GM18526 (cell line): Measurements from ENCODE around the gene STOX2.

Experiments
- POLR2A ChIP-seq: IDR thresholded peaks from 3 replicates; pipeline ENCODE4 v1.6.1; 2011; ENCODE audit not compliant: insufficient read length; ENCODE audit errors: extremely low read depth

STOX2 gene

DNA sequence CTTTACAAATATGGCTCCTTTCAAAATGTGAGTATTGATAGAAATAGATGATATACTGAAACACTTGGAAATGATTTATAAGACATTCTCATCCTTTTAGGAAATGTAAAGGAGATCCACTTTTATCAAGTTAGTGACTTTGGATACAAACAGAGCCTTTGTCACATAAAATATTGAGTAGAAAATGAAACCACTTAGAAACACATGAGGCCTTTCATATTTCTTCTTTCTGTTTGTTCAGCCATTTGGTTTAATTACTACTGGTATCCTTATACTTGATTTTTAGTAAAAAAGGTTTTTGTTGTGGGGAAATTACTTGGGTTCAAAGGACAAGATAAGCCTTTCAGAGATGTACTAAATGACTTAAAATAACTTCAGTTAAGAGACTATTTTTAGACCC is 4.1 kb downstream of the STOX2 start:
- no peak for TF ChIP-seq POLR2A

DNA sequence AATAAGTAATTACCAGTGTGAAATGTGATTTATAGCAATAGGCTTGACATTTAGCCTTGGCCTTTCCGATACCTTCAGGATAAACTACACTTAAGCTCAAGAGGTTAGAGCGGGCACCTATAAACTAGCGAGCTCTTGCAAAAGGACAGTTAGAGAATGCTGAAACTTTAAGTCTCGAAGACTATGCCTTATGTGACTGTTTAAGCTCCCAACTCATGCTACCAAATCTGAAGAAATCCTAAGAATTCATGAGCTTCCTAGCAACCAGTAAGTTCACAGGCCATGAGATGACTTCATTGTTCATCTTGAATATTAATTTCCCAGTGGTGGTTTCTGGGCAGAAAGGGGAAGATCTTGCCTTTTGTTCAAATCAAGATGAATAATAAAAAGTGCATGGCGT is 4.7 kb downstream of the STOX2 start:
- TF ChIP-seq POLR2A: no peak

DNA sequence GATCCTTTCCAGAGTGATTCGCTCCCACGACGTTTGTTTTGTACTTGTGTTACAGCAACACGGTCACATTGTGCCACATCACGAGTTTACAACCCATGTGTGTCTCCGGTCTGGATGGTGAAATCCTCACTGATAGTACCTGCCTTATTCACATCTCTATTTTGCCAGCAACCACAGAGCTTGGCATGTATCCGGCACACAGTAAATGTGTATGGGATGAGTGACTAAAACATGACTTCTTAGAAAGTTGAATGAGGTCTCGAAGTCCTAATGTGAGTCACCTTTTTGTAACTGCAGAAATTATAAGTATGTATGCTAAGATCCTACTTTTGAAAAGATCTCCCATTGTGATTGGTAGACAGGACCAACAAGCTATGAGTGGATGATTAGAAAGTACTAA is 7.5 kb downstream of the STOX2 start:
- TF ChIP-seq POLR2A: no peak

DNA sequence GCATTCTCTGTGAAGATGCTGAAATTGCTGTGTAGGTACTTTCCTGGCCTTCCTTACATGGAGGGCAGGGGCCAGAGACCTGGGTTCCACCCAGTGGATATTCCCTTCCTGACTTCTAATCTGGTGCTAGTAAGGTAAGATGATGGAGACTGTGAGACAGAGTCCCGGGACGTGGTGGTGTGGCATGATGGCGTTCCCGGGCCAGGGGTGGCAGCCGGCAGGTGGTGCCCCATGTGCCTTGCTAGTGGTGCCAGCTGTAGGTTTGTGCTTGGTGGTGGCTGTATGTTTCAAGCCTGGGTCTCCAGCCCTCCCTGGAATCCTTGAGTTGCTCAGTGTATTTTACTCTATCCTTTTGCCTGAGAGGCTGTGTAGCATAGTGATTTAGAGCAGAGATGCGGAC is 10.9 kb downstream of the STOX2 start:
- TF ChIP-seq POLR2A: no peak

DNA sequence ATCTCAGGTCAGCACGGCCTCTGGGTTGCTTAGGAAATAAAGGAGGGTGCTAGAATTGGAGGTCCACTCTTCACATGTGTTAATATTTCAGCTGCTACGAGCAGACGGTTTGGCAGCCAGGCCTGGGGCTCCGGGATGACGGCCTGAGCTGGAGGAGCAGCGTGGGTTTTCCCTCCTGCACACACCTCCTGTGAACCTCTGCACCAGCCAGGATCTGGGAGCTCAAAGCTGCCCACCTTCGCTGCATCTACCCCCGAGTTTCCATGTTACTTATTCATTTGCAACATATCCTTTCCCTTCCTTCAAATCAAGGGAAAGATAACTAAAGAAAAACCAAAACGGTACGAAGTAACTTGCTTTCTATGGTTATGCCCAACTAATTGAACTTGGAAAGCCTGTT is 13.6 kb downstream of the STOX2 start:
- TF ChIP-seq POLR2A: no peak

DNA sequence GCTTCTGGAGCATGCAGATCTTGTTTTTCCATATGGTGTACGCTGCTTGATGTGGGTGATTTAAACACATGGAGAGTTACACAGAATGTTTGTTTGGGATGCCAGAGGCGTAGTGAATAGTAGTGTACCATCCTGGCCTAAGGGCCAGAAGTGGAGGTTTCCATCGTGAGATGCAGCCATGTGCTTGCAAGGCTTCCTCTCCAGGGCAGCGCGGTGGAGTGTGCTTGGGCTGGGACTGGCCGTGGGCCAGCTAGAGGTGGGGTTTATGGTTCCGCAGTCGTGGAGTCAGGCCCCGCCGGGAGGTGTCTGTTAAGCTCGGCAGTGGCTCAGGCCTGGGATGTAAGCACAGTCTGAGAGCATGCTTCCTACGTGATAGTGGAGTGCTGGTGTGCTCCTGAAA is 14.0 kb downstream of the STOX2 start:
- TF ChIP-seq POLR2A: no peak

DNA sequence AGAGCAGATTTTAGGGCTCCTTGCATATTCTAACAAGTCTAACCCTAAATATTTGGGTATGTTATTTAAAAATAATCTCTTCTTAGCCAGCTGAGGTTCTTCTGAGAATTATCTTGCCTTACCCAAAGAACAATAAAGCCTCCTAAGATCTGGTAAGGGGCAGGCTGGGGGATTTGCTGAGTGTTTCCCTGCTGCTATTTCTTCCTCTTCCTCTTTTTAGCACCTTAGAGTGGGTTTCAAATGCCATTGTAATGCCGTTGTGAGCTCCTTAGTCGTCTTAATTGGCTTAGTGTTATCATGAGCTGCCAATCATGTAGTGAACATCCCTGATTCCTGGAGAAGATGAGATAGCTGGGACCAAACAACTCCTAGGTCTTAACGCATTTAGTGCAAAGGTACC is 15.4 kb downstream of the STOX2 start:
- no peak for TF ChIP-seq POLR2A

DNA sequence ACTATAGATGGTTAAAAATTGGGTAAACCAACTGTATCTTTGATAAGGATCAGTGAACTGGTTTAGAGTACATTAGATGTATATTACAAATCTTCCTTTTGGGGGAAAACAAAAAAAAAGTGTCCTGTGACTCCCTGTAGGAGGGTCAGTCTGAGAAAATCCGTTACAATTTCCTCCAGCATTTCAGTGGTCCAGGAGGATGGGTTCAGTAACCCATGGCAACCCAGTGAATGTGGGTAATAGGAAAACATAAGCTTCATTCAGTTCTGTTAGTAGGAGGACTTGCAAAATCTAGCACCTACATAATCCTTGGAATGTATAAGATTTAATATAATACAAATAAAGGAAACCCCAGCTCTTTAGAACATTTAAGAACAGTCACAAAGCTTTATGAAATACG is 16.2 kb downstream of the STOX2 start:
- no peak for TF ChIP-seq POLR2A

DNA sequence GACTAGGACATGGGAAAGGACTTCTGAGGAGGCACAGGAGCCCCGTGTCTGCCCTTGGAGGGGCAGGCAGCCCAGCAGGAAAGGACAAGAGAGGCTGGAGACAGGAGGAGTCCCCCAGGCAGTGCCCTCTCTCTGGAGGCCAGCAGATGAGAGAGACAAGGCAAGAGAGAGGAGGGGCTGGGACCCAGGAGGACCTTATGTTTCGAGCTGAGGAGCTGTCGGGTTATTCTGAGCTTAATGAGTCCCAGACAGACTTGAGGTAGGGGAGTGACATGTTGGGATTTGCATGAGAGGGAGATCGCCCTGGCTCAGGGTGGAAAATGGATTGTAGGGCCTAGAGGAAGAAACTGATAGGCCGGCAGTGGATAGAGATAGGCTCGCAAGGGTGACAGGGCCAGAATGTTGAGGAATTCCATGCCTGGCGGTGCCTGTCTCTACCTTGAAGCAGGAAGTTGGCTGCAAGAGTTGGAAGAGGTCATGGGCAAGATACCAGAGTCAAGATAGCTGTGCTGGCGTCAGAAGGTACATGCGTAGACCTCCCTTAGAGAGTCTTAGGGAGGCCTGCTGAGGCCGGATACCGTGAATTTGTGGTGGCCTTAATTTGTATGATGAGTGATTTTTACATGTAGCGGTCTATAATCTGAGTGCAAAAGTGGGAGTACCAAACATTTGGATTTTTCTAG is 19.4 kb downstream of the STOX2 start:
- TF ChIP-seq POLR2A: no peak

DNA sequence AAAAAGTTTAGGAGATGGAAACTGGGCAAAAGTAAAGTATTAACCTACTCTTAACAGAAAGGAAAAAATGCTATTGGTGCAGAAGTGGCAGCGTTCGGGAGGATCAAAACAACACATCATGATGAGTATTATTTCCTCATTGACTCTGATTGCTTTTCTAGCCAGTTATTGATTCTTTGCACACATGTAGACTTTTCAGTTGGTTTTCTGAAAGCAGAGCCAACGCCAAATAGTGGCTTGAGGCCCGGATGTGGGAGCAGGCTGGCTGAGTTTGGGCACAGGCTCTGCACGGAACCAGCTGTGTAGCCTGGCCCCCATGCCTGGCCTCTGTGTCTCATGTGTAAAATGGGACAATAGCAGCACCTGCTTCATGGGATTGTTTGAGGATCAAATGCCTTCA is 21.8 kb downstream of the STOX2 start:
- TF ChIP-seq POLR2A: no peak

DNA sequence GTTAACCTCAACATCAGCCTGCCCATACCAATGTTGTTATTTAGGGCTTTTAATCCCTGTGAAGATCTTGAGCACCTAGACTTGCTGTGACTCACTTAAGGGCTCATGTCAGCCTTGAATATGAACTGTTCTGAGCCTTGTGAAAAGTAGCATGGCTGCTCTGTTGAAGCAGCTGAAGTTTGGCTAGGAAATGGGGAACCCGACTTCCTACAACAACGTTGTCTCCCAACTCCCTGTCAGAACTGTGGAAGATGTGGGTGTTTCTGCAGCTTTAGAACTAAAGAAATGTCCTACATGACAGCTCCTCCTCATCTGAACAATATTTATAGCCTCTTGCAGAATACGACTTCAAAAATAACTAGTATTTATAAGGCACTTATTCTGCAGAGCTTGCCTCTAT is 27.5 kb downstream of the STOX2 start:
- TF ChIP-seq POLR2A: no peak

DNA sequence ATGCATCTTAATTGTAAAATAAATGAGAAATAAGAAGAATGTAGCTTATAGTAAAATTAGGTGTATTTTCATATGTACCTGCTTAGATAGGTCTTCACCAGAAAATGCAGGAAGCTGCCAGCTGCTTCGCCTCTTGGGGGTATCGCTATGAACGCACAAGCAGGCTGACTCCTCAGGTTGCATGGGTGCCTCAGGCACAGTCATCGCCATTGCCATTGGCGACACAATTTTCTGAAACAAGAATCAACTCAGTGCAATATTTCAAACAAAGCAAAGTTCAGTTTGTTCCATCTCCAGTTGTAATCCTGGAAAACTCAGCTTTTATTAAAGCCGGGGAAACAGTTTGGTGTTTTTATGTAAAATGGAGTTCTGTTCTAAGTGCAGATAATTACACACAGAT is 29.7 kb downstream of the STOX2 start:
- TF ChIP-seq POLR2A: no peak

DNA sequence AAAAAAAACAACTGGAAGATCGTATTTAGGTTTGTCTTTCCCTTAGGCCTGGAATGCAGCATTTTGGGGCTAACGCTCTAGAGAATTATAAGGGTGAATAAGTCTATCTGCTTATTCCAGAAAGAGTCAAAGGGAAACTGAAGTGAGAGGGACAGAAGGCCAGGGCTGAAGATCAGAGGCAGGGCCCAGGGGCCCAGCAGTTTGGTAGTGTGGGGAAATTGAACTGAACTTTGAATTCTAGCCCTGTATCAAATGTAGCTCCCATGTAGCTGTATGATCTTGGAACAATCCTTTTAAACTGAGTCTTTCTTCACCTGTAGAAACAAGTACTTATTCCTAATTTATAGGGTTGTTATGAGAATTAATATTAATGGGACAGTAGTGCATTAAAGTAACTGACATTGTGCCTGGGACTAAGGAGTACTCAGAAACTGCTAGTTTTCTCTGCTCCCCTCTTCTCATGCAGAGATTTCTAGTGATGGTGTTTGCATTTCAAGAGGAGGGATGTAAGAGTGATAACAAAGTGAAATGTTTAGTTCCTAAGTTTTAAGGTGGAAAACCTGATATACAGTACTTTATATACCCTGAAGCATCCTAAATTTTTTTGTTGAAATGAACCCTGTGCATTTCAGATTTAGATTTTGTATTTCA is 30.4 kb downstream of the STOX2 start:
- TF ChIP-seq POLR2A: no peak

DNA sequence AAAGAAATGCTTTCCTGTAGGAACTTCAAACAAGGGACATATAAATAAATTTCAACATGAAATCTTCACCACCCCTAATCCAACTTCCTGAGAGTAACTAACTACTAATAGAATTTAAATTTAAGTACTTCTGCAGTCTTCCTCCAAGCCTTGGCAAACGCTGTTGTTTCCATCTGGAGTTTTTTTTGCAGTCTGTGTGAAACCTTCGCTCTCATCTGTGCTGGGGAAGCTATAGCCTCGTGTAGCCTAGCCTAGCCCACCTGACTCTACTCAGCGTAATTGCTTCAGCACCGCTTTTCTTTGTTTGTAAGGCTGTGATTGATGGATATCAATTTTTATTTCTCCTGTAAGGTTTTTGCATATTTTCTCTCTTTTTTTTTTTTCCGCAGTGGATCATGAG is 30.9 kb downstream of the STOX2 start:
- no peak for TF ChIP-seq POLR2A

DNA sequence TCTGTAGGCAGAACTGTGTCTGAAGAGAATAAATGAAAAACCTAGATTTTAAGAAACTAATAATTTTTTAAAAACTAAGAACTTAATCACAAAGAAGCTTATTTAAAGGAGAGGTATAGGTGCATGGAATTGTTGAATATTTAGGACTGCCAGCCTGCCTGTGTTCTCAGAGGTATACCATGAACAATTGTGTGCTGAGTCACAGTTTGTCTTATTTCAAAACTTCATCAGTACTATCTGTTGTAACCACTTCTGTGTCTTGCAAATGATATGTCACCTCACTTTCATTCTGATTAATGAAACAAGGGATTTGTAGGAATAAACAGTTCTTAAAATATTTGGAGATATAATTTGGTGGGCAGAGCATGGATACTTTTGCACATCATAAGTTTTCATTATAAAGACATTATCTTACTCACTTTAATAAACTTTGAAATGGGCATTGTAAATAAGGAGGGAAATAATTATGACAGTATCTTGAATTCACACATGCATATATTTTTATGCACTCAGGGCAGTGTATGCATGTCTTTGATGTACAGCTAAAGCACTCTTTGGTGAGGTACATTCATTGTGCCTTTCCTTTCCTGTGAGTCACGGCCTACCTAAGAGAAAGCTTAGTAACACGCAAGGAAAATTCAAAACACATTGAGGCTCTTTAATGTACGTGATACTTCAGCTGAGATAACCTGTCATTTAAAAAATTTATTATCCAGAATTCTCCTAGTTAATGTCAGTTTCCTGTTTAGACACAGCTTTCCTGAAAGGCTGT is 31.7 kb downstream of the STOX2 start:
- no peak for TF ChIP-seq POLR2A

DNA sequence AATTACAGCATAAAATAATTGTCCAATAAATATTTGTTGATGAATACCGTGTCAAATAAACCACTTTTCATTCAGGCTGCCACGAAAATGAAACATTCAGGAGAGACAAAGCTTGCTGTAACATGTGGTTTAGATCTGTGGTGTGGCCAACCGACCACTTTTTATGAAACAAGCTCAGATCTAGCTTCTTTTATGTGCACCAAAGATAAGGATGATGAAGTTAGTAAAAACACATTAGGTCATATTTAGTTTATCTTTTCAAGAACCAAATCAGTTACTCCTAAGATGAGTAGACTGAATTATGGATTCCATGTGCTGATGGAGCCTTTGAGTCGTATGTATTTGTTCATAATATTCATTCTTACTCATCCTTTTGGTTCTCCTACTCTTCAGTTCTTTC is 35.8 kb downstream of the STOX2 start:
- no peak for TF ChIP-seq POLR2A
